AG09309 (cell line): Measurements from ENCODE around the gene KRAS.

Experiments
- DNase-seq: peaks from one replicate; pipeline ENCODE4 v3.0.0-alpha.2; 2010; ENCODE audit warnings: low read depth
- H3K4me3 ChIP-seq: 2 replicates; pipeline ENCODE4 v1.5.1; 2011; ENCODE audit warnings: mild to moderate bottlenecking, low read depth, low read length, moderate library complexity; ENCODE audit not compliant: control insufficient read depth
- CTCF ChIP-seq: IDR thresholded peaks from 2 replicates; pipeline ENCODE4 v1.5.1; 2011; ENCODE audit warnings: mild to moderate bottlenecking, low read depth, low read length, inconsistent platforms; ENCODE audit not compliant: insufficient read depth, control insufficient read depth; ENCODE audit errors: missing control alignments

KRAS gene

GRCh38 chr12:25186038-25186787 lies 64.5 kb downstream of the KRAS start:
- H3K4me3 ChIP-seq = no peak overlapping the region
- no peak for DNase-seq
- no peak for TF ChIP-seq CTCF

- TF ChIP-seq CTCF = no peak
- H3K4me3 ChIP-seq = no peak overlapping the region
- DNase-seq = no peak
These were observed 66.6 kb downstream of the KRAS start for GRCh38 chr12:25184132-25184531.

- no peak overlapping the region for H3K4me3 ChIP-seq
- DNase-seq = no peak
- TF ChIP-seq CTCF = no peak
These were observed 68.0 kb downstream of the KRAS start for GRCh38 chr12:25182765-25183164.

- no peak overlapping the region for H3K4me3 ChIP-seq
- no peak for DNase-seq
- TF ChIP-seq CTCF = no peak
These were observed 87.9 kb downstream of the KRAS start for GRCh38 chr12:25162866-25163265.

GRCh38 chr12:25156061-25156460 lies 94.7 kb downstream of the KRAS start:
- no peak overlapping the region for H3K4me3 ChIP-seq
- TF ChIP-seq CTCF = no peak
- DNase-seq = no peak

GRCh38 chr12:25155022-25155576 lies 95.6 kb downstream of the KRAS start:
- peak; percentile 59 for TF ChIP-seq CTCF
- no peak overlapping the region for H3K4me3 ChIP-seq
- DNase-seq = no peak
